ENCODE data around the gene POLK.

GRCh38 chr5:75612901-75613300 lies 101.2 kb downstream of the POLK start:
- TF ChIP-seq EP300 (IDR thresholded peaks at IDR 0.05; ENCODE audit: borderline replicate concordance in 1 of 2, low read depth in 2 of 2, low read length in 2 of 2) (no peak), POLR2A (IDR thresholded peaks at IDR 0.05; ENCODE audit: control extremely low read depth in 1 of 2, low read depth in 2 of 2, low read length in 2 of 2) (no peak), EZH2 (IDR thresholded peaks at IDR 0.05; ENCODE audit: low read depth, low read length, severe bottlenecking) (no peak), ASH2L (IDR thresholded peaks at IDR 0.05; ENCODE audit: low read length) (no peak), SP1 (IDR thresholded peaks at IDR 0.05; ENCODE audit: low read depth, low read length) (no peak), TCF12 (IDR thresholded peaks at IDR 0.05; ENCODE audit: low read depth, low read length) (no peak)
- TF ChIP-seq, protein P1, sequence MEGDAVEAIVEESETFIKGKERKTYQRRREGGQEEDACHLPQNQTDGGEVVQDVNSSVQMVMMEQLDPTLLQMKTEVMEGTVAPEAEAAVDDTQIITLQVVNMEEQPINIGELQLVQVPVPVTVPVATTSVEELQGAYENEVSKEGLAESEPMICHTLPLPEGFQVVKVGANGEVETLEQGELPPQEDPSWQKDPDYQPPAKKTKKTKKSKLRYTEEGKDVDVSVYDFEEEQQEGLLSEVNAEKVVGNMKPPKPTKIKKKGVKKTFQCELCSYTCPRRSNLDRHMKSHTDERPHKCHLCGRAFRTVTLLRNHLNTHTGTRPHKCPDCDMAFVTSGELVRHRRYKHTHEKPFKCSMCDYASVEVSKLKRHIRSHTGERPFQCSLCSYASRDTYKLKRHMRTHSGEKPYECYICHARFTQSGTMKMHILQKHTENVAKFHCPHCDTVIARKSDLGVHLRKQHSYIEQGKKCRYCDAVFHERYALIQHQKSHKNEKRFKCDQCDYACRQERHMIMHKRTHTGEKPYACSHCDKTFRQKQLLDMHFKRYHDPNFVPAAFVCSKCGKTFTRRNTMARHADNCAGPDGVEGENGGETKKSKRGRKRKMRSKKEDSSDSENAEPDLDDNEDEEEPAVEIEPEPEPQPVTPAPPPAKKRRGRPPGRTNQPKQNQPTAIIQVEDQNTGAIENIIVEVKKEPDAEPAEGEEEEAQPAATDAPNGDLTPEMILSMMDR (IDR thresholded peaks at IDR 0.05; ENCODE audit: control extremely low read depth in 1 of 3, insufficient read depth in 1 of 3, low read depth in 1 of 3, low read length in 3 of 3): no peak
